IPS-NIHi7 (cell line): Measurements from ENCODE around the gene SLC2A2.
"Not testable (repeated sequence)": the region's sequence is repeated elsewhere in the genome, so short reads cannot be mapped to it uniquely, and the experiment has no call there.

Experiments used
- DNase-seq: peaks from one replicate; pipeline ENCODE4 v3.0.0; 2012; ENCODE audit warnings: mixed read lengths; ENCODE audit errors: extremely low spot score

Gene SLC2A2

DNA sequence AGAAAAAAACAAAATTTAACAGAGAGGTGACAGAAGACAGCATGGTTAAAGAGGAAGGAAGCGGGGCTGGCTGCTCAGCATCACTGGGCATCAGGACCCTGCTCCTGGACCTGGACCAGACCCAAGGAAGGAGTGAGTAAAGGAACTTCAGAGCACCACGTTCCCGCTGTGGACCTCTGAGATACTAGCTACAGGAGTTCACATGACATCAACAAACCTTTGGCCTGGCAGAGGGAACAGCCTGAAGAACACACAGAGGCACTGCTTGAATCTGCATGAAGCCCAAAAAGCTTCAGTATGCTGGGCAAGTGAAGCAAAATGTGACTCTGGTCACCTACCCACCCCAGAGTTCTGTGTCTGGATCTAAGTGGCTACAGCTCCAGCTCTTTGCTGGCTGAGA is 38.1 kb downstream of the SLC2A2 start:
- DNase-seq = no peak

DNA sequence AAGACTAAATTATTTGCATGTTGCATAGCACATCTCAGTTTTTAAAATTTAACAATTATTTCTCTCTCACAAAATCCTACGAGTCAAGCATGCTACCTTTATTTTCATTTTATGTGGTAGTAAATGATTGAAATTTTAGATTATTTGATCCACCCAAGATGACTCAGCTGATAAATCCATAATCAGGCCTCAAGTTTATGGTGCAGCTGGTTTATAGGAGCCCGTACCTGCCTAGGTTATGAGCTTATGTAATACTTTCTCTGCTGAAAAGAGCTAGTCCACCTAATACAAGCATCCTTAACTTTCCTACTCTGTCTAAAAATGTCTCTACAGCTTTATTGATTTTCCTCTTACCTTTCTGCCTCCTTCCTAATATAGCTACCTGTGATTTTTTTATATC is 41.2 kb downstream of the SLC2A2 start:
- DNase-seq = no peak

DNA sequence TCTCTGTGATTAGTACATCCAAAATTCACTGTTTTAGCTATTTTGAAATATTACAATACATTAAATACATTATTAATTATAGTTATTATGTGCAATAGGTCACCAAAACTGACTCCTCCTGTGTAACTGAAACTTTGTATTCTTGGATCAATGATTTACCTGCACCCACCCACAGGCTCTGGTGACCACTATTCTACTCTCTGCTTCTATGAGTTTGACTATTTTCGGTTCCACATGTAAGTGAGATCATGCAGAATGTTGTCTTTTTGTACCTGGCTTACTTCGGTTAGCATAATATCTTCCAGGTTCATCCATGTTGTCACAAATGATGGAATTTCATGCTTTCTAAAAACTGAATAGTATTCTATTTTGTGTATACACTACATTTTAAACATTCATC is 43.8 kb downstream of the SLC2A2 start:
- DNase-seq = no peak

DNA sequence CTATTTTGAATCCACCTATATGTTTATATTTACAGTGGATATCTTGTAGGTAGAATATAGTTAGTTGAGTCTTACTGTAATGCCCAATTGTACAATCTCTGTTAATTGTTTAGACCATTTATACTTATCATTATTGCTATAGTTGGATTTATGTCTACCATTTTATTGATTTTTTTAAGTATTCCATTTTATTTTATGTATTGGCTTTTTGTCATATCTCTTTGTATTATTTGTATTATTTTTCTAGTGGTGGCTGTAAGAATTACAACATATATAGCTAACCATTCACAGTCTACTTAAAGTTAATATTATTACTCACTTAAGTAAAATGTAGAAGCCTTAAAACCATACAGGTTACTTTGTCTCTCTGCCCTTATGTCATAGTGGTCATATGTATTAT is 46.1 kb downstream of the SLC2A2 start:
- DNase-seq = no peak

DNA sequence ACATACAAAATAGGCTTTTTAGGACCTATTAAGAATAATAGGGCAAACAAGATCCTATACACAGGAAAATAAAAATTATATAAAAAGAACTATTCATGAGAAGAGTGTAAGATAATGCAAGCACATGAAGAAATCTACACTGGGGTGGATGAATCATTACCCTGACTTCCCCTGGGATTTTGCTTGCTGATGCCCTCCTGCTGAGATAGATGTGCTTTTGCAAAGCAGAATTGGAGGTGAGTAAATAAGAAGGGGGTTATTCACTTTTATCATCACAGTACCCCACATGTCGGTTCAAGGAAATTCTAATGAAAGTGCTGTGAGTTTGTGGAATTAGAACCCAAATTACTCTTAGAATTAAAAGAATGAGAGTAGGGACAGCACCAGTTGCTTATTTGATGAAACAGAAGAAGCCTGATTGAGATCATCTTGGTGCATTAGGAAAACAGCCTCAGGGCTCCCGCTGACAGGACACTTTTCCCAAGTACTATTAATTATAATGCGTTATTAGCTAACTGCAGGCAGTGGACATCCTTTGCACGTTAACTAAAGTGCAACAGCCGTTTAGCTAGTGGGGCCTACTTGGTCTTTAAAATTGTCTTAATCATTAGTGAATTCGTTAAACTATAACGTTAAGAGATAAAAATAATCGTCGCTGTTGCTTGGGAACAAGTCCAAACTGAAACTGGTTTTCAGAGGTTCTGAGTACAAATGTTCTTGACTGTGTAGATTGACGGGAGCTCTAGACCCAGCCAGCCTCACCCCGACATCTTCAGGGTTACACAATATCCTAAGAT is 48.4 kb downstream of the SLC2A2 start:
- DNase-seq = no peak

DNA sequence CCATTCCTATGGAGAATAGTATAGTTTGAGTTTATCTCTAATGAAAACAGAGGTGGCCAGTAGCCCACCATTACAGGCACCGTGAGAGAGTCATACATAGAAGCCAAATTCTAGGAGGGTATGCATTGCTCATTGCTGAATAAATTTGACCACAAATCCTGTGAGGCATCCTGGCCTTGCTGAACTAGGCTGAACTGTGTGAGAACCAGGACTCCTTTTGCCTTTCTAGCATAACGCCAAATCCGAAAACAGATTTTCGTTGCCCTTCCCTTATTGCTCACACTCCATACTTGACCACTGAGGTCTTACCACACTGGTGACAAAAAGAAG is 50.4 kb downstream of the SLC2A2 start:
- no peak for DNase-seq

DNA sequence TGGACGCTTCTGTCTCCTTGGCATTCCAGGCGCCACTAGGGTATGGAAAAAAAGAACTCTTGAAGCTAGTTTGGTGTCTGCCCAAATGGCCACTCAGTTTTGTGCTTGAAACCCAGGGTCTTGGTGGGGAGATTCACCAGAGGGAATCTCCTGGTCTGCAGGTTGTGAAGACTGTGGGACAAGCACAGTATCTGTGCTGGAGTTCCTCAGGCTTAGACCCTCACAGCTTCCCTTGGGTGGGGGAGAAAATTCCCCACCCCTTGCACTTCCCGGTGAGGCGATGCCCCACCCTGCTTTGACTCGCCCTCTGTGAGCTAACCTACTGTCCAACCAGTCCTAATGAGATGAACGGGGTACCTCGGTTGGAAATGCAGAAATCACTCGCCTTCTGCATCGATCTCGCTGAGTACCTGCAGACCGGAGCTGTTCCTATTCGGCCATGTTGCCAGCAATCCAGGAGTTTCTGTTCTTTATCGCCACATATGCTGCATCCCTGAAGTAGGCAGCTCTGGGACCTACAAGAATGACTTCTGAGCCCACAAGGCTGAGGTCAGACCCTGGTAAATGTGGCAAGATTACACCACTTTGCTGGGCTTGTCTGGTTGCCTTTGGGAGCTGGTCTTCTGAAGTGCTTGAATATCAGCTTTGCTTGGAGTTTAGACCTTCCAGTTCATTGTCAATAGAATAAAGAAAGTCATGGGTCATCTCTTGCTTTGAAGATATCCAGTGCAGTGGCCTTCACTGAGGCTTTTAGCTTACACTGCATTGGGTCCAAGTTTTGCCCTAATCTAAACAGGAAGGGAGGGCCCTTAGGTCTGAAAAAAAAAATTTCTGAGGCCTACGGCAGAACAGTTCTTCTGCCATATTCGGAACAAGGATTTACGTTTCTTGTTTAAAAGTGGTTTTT is 51.0 kb downstream of the SLC2A2 start:
- no peak for DNase-seq

DNA sequence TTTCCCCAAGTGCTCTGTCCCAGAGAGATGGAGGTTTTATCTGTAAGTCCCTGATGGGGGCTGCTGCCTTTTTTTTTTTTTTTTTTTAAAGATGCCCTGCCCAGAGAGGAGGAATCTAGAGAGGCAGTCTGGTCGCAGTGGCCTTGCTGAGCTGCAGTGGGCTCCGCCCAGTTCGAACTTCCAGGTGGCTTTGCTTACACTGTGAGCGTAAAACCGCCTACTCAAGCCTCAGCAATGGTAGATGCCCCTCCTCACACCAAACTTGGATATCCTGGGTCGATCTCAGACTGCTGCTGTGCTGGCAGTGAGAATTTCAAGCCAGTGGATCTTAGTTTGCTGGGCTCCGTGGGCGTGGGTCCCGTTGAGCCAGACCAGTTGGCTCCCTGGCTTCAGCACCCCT is 51.6 kb downstream of the SLC2A2 start:
- no peak for DNase-seq

DNA sequence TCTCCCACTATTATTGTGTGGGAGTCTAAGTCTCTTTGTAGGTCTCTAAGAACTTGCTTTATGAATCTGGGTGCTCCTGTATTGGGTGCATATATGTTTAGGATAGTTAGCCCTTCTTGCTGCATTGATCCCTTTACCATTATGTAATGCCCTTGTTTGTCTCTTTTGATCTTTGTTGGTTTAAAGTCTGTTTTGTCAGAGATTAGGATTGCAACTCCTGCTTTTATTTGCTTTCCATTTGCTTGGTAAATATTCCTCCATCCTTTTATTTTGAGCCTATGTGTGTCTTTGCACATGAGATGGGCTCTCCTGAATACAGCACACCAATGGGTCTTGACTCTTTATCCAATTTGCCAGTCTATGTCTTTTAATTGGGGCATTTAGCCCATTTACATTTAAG is 53.6 kb downstream of the SLC2A2 start:
- not testable (repeated sequence) for DNase-seq

DNA sequence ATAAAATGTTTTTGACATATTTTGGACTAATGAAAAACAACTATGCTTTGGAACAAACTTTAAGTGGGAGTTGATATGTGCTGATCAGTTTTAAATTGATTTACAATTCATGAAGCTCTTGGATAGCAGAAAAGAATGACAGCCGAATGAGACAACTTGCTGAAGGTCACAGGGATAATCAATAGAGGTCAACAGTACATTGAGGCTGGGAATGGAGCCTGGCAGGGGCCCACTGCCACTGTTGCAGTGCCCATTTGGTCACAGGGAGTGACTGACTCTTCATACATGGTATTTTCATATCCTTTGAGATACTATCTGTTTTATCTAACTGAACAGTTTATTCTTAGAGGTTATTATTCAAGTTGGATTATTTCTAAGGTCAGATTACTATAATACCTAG is 59.4 kb downstream of the SLC2A2 start:
- no peak for DNase-seq

DNA sequence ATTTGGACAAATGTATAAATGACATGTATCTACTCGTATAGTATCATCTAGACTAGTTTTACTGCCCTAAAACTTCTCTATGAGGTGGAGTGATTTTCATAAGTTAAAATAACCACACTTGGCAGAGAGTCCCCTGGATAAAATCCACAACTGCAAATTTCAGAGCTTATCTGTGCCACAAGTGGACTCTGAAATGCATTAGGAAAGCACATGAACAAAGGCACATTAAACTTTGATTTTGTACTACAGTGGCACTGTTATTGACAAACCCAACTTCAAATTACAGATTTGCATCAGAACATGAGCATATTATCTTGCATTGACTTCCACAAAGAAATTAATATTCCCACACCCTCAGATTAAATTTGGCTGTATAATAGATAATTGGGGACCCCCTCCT is 60.0 kb downstream of the SLC2A2 start:
- DNase-seq = no peak

DNA sequence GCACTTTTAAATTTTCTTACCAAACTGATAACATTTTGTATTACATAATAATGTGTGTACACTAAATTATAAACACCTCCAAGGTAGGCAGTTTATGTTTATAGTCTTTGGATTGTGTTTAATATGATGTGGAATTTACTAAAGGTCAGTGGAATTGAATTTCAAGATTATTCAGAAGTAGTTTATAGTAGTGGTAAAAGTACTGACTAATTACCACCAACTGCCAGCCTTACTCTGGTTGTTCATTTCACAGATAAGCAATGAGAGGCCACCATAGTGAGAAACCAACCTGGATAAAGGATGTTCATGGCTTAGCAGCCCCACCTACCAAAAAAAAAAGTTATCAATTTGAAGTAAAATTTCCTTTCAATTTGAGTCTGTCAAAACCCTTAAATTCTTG is 64.1 kb downstream of the SLC2A2 start:
- no peak for DNase-seq

DNA sequence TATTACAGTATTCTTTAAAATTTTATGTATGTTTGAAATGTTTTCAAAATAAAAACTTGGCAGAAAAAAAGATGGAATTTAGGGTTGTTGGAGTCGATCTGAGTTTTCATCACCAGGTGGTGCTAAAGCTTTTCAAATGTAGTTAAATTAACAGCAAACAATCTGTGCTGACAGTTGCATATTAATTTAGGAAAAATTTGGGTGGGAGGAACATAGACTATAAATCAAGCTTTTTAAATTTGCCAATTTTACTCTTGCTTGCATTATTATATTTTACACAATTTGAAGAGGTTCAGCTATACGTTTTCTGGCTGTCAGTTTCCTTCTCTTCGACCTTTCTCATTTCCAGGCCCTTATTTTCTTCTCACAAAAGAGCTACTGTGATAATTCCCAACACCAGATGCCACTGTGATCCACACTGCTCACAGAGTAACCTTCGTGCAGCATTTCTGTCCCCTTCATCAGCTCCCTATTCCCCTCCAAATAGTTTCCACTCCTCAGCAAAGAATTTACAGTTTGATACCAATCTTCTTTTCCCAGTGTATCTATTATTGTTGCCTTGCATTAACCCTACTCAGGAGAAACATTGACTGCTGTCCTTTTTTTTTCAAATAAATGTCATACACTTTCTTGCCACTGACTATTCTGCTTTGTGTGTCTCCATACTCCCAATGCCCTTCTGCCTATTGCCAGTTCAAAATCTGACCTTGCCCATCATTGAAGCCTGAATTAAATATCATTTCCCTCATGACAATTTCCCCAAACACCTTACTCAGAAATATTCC is 64.7 kb downstream of the SLC2A2 start:
- DNase-seq = no peak

DNA sequence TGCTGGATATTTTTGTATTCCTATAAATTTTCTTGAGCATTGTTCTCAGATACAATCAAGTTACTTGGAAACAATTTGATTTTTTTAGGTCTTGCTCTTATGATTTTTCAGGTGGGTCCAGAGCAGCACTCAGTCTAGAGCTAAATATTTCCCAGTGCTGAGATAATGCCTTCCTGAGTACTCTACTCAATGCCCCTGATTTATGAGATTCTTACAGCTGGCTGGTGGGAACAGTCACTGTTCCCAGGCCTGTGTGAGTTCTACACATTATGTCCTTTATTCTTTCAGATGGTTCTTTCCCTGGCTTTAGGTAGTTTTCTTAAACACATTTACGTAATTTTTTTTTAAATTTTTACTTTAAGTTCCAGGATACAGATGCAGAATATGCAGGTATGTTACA is 67.1 kb downstream of the SLC2A2 start:
- DNase-seq = no peak

DNA sequence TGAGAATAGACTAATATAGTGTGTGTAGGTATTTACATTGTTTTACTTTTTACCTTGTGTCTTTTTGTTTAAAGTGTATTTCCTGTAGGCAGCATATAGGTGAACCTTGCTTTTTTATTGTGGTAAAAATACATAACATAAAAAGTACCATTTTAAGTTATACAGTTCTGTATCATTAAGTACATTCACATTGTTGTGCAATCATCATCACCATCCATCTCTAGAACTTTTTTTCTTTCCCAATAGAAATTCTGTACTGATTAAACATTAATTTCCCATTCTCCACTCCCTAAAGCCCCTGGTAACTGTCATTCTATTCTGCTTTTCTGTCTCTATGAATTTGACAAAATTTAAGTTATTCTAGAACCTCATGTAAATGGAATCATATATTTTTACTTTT is 69.9 kb downstream of the SLC2A2 start:
- no peak for DNase-seq

DNA sequence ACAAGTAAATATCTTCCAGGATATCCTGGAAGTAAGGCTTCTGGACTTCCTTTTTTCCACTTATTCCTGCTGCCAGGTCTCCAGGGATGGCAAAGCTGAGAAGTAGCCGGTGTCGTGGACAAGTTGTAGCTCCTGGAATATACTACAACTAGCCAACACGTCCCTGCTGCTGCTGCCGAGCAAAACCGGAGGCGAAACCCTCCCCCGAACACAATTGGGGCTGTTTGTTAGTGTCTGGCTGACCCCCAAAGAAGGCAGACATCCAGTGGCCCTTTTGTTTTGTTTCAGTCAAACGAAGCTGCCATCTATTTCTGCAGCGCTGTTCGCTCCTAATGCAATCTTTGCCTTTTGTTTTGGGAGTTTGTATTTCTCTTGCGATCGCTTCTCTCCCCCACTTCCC is 72.8 kb downstream of the SLC2A2 start:
- no peak for DNase-seq

DNA sequence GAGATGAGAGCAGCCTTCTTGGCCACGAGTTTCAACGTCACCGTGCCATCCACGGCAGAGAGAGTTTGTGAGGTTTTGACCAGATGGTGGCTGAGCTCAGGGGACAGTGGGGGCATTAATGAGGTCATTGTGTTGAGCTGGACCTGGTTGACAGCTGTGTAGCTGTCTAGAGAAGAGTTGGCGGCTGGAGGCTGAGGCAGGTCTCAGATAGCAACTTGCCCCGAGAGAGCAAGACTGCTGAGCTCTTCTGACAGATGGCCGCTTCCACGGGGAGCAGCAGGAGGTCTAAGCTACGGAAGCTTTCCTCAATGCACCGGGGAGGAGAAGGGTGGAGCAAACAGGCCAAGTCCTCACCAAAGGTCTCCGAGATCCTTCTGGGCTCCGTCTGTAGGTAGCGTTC is 73.3 kb downstream of the SLC2A2 start:
- no peak for DNase-seq

DNA sequence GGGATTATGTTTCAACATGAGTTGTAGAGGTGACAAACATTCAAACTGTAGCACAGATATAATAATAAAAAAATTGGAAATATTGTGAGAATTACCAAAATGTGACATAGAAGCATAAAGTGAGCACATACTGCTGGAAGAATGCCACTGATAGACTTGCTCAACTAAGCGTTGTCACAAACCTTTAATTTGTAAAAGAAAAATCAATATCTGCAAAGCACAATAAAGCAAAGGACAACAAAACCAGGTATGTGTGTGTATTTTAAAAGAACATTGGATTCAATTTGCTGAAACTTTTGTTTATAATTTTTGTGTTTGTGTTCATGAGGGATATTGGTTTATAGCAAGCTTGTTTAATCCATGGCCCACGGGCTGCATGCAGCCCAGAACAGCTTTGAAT is 77.3 kb downstream of the SLC2A2 start:
- no peak for DNase-seq

DNA sequence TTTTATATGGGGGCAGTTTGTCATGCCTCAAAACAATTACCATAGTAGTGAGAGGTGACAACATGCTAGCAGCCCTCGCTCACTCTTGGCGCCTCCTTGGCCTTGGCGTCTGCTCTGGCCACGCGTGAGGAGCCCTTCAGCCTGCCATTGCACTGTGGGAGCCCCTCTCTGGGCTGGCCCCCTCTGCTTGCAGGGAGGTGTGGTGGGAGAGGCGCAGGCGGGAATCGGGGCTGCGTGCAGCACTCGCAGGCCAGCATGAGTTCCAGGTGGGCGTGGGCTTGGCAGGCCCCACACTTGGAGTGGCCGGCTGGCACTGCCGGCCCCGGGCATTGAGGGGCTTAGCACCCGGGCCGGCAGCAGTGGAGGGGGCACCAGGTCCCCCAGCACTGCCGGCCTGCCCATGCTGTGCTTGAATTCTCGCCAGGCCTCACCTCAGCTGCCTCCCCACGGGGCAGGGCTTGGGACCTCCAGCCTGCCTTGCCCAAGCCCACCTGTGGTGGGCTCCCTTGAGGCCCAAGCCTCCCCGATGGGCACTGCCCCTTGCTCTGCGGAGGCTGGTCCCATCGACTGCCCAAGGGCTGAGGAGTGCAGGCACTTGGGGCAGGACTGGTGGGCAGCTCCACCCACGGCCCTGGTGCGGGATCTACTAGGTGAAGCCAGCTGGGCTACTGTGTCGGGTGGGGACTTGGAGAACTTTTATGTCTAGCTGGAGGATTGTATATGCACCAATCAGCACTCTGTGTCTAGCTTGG is 79.3 kb downstream of the SLC2A2 start:
- DNase-seq = no peak
